Measurements from ENCODE around the gene RGS7.

DNA sequence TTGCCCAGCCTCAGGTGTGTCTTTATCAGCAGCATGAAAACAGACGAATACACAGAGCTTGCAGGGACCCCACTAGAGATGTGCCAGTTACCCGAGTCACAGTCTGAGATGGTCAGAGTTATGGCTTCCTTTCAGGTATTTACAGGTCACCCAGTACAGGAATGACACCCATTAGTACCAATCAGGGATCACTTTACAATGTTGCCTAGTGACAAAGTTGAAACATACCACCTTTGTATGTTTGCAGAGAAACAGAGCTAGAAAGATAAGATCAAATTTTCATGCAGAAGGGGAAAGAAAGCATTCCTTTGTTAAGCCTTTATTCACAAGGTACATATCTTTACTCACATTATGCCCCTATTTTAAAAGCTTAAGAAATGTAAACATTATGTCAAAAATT is 137.6 kb downstream of the RGS7 start:
- TF ChIP-seq, protein P1, sequence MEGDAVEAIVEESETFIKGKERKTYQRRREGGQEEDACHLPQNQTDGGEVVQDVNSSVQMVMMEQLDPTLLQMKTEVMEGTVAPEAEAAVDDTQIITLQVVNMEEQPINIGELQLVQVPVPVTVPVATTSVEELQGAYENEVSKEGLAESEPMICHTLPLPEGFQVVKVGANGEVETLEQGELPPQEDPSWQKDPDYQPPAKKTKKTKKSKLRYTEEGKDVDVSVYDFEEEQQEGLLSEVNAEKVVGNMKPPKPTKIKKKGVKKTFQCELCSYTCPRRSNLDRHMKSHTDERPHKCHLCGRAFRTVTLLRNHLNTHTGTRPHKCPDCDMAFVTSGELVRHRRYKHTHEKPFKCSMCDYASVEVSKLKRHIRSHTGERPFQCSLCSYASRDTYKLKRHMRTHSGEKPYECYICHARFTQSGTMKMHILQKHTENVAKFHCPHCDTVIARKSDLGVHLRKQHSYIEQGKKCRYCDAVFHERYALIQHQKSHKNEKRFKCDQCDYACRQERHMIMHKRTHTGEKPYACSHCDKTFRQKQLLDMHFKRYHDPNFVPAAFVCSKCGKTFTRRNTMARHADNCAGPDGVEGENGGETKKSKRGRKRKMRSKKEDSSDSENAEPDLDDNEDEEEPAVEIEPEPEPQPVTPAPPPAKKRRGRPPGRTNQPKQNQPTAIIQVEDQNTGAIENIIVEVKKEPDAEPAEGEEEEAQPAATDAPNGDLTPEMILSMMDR (IDR thresholded peaks at IDR 0.05 in 4 of 5, conservative IDR thresholded peaks at IDR 0.05 in 1 of 5) = no peak
- no peak for TF ChIP-seq POLR2A (IDR thresholded peaks at IDR 0.05)
